Fibroblast of skin of right biceps (primary cell): Measurements from ENCODE around the gene SYT12.

Source experiments
- DNase-seq: peaks from one replicate; pipeline ENCODE4 v3.0.0-alpha.2; 2013

The SYT12 gene

GRCh38 chr11:67031791-67032561 lies 9.0 kb downstream of the SYT12 start:
- peak; percentile 74 for DNase-seq

GRCh38 chr11:67032830-67033551 lies 10.1 kb downstream of the SYT12 start:
- peak; percentile 88 for DNase-seq

- peak; percentile 98 for DNase-seq
Observed at GRCh38 chr11:67033661-67034166, 10.8 kb downstream of the SYT12 start.

- DNase-seq = no peak
Observed at GRCh38 chr11:67034350-67034749, 11.4 kb downstream of the SYT12 start.

GRCh38 chr11:67040147-67040546 lies 17.2 kb downstream of the SYT12 start:
- no peak for DNase-seq

- no peak for DNase-seq
Observed at GRCh38 chr11:67041602-67042001, 18.7 kb downstream of the SYT12 start.

GRCh38 chr11:67043572-67044349 lies 20.8 kb downstream of the SYT12 start:
- peak; percentile 35 for DNase-seq

- DNase-seq = no peak
Observed at GRCh38 chr11:67044496-67044895, 21.6 kb downstream of the SYT12 start.

- DNase-seq = peak; percentile 84
Observed at GRCh38 chr11:67045314-67045713, 22.4 kb downstream of the SYT12 start.

DNA sequence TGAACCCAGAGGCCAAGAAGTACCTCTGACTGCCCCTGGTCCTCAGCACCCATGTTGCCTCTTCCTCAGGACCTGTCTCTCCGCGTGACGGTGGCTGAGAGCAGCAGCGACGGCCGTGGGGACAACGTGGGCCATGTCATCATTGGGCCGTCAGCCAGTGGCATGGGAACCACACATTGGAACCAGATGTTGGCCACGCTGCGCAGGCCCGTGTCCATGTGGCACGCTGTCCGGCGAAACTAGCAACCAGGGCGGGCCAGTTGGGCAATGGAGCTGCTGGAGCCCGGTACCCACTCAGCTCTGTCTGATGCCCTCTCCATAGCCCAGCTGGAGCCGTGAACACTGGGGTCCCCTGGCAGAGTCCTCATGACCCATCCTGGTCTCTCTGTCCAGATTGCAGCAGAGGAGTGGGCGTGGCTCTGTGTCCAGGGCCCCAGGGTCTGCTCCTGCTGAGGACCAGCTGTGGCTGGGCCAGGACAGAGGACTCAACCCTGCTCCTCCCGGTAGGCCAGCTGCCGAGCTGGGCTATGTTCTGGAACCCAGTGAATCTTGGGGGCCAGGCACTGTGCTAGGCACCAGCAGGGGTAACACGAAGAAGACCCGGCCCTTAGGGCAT lies 25.7 kb downstream of the SYT12 start:
- DNase-seq = no peak

- no peak for DNase-seq
Observed at GRCh38 chr11:67050139-67050538, 27.2 kb downstream of the SYT12 start.

- DNase-seq = no peak
Observed at GRCh38 chr11:67051180-67051893, 28.4 kb downstream of the SYT12 start.

- DNase-seq = no peak
Observed at GRCh38 chr11:67051945-67052488, 29.1 kb downstream of the SYT12 start.

GRCh38 chr11:67052891-67053290 lies 30.0 kb downstream of the SYT12 start:
- no peak for DNase-seq

GRCh38 chr11:67053896-67054329 lies 31.0 kb downstream of the SYT12 start:
- peak; percentile 45 for DNase-seq

- DNase-seq = peak; percentile 75
Observed at GRCh38 chr11:67054346-67054835, 31.5 kb downstream of the SYT12 start.

- peak; percentile 73 for DNase-seq
Observed at GRCh38 chr11:67054836-67055523, 32.0 kb downstream of the SYT12 start.

DNA sequence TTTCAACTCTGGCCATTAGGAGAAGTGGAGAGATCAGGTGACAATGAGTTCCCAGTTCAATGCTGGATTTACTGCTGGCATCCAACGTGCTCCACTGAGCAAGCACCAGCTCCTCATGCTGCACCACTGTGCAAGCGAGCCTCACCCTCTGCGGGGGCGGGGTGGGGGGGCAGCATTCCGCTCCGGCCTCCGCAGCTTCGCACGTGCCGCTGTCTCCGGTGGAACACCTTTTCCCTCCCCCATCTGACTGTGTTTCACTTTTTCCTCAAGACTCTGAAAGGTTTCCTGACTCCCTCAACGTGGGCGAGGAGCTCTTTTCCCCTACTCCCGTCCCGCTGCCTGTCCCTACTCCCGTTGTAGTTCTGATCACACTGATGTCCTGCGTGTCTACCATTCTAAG lies 32.9 kb downstream of the SYT12 start:
- peak; percentile 9 for DNase-seq

- DNase-seq = peak; percentile 46
Observed at GRCh38 chr11:67056267-67057204, 33.6 kb downstream of the SYT12 start, which contains the start of gene RHOD. RHOD (plus strand) TSS chr11:67056847; CDS start chr11:67056903, 56 bp downstream.
